Activated B cell treated with CpG ODN at 0.5 μM for 24 hours (primary cell): ENCODE data around the gene DISC1. TPM values are rescaled to one million over a fixed set of nuclear protein-coding genes. Genes with fewer than 3 reads are reported as not detected.
"Not testable (repeated sequence)": the region's sequence is repeated elsewhere in the genome, so short reads cannot be mapped to it uniquely, and the experiment has no call there.

Experiments used
- ATAC-seq: fragments of 200-7000 bp; cut with Tn5 transposase; one replicate; pipeline ENCODE4 v1.10.0; 2021; ENCODE audit warnings: low read depth, mild to moderate bottlenecking, moderate library complexity
- CTCF ChIA-PET: fragments of 350-600 bp; sonication (Branson Sonifier 250); formaldehyde crosslinking; loops from one replicate; lab custom pipeline; 2021; ENCODE audit warnings: antibody characterized with exemption; lab: Charles Lee
- POLR2A ChIA-PET: fragments of 350-600 bp; sonication (Branson Sonifier 250); formaldehyde crosslinking; loops from one replicate; lab custom pipeline; 2021; ENCODE audit warnings: antibody characterized with exemption; lab: Charles Lee
- DNase-seq: peaks from one replicate; pipeline ENCODE4 v3.0.0; 2022
- H3K27ac Mint-ChIP-seq: one replicate; pipeline ENCODE4 v1.8.0; 2020; ENCODE audit warnings: mixed read lengths
- H3K27me3 Mint-ChIP-seq: one replicate; pipeline ENCODE4 v1.8.0; 2021; ENCODE audit warnings: mixed read lengths
- H3K36me3 Mint-ChIP-seq: one replicate; pipeline ENCODE4 v1.8.0; 2021; ENCODE audit warnings: low read depth, mixed read lengths
- H3K4me1 Mint-ChIP-seq: one replicate; pipeline ENCODE4 v1.8.0; 2021; ENCODE audit warnings: mixed read lengths
- H3K4me3 Mint-ChIP-seq: one replicate; pipeline ENCODE4 v1.8.0; 2020; ENCODE audit warnings: mild to moderate bottlenecking, mixed read lengths
- H3K9me3 Mint-ChIP-seq: one replicate; pipeline ENCODE4 v1.8.0; 2020; ENCODE audit warnings: mixed read lengths
- intact Hi-C: fragments of 100-400 bp; cut with micrococcal nuclease; formaldehyde crosslinking; loops from one replicate; pipeline ENCODE4 v1.15.1; 2024
- total RNA-seq: library from RNA; stranded (reverse); gene quantifications from 2 replicates; pipeline ENCODE4 v1.2.3, GENCODE V29; 2022
- TF ChIP-seq, protein P1 (sequence below): fragments of 200-600 bp; IDR thresholded peaks from one replicate; pipeline ENCODE4 v1.8.0; 2022; ENCODE audit warnings: antibody characterized with exemption, mild to moderate bottlenecking

Gene DISC1
- total RNA-seq, 1 donor from 2014 or later, result 2.4 TPM

GRCh38 chr1:231724041-231724440 lies 97.5 kb downstream of the DISC1 start:
- Mint-ChIP-seq H3K27me3 (no peaks in the 10 kb centered on the region), H3K36me3 (no peaks in the 10 kb centered on the region), H3K27ac (no peak overlapping the region), H3K4me3 (no peak overlapping the region), H3K9me3 (no peaks in the 10 kb centered on the region), H3K4me1 (peaks cover 20% of the 10 kb centered on the region)
- TF ChIP-seq, protein P1, sequence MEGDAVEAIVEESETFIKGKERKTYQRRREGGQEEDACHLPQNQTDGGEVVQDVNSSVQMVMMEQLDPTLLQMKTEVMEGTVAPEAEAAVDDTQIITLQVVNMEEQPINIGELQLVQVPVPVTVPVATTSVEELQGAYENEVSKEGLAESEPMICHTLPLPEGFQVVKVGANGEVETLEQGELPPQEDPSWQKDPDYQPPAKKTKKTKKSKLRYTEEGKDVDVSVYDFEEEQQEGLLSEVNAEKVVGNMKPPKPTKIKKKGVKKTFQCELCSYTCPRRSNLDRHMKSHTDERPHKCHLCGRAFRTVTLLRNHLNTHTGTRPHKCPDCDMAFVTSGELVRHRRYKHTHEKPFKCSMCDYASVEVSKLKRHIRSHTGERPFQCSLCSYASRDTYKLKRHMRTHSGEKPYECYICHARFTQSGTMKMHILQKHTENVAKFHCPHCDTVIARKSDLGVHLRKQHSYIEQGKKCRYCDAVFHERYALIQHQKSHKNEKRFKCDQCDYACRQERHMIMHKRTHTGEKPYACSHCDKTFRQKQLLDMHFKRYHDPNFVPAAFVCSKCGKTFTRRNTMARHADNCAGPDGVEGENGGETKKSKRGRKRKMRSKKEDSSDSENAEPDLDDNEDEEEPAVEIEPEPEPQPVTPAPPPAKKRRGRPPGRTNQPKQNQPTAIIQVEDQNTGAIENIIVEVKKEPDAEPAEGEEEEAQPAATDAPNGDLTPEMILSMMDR, result no peak
- intact Hi-C loops, result no loop called here
- ChIA-PET CTCF (no interaction called here), POLR2A (no interaction called here)
- DNase-seq (no peak), ATAC-seq (no peak)

DNA sequence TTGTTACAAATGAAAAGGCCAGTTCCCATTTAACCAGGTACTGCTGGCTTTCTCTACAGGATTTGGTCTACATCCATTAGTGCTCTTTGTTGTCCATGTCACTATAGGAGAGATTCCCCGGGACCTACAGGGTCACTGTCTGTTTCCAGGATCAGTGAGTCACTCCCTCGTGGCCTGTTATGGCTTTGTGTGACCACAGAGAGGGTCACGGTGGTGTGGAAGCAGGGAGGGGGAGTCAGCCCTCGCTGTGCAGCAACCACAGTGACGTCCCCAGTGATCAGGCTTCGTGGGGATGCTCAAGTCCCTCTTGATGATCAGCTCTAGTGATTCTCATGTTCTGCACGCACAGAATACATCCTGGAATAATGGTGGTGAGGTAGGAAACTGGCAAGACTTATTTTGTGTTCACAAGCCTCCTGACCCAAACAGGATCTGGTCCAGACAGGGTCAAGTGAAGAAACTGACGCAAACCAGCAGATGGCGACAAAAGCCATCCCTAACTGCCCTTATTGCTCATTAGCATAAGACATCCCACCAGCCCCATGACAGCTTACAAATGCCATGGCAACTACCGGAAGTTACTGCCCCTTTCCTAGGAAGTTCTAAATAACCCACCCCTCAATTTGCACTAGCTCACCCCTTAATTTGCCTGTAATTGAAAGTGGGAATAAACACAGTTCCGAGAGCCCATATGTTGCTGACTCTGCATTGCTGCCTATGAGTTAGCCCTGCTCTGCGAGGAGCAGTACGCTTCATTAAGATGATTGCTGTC lies 98.5 kb downstream of the DISC1 start:
- Mint-ChIP-seq H3K4me3 (no peak overlapping the region), H3K27ac (no peak overlapping the region), H3K27me3 (no peaks in the 10 kb centered on the region), H3K9me3 (no peaks in the 10 kb centered on the region), H3K36me3 (no peaks in the 10 kb centered on the region), H3K4me1 (peaks cover 20% of the 10 kb centered on the region)
- POLR2A ChIA-PET, result no interaction called here
- TF ChIP-seq, protein P1, result no peak
- intact Hi-C loops, result no loop called here
- ATAC-seq (no peak), DNase-seq (no peak)
- CTCF ChIA-PET, result no interaction called here

GRCh38 chr1:231727171-231727570 lies 100.6 kb downstream of the DISC1 start:
- Mint-ChIP-seq H3K27ac (no peak overlapping the region), H3K27me3 (no peaks in the 10 kb centered on the region), H3K4me3 (no peak overlapping the region), H3K4me1 (peaks cover 10% of the 10 kb centered on the region), H3K9me3 (peaks cover 2% of the 10 kb centered on the region), H3K36me3 (no peaks in the 10 kb centered on the region)
- DNase-seq (no peak), ATAC-seq (no peak)
- TF ChIP-seq, protein P1, result no peak
- intact Hi-C loops, result no loop called here
- ChIA-PET CTCF (no interaction called here), POLR2A (no interaction called here)

- H3K27me3 Mint-ChIP-seq, H3K4me1 Mint-ChIP-seq, H3K27ac Mint-ChIP-seq, H3K4me3 Mint-ChIP-seq, DNase-seq, ATAC-seq, H3K36me3 Mint-ChIP-seq, intact Hi-C loops, H3K9me3 Mint-ChIP-seq, POLR2A ChIA-PET: not testable (repeated sequence)
- CTCF ChIA-PET, result interaction anchor here (1.2 kb wide), 1 partner anchor 10 kb away, joined by 3 read pairs; no protein-coding TSS in a partner anchor
Measured at GRCh38 chr1:231728987-231729386, 102.4 kb downstream of the DISC1 start.

GRCh38 chr1:231729544-231729943 lies 103.0 kb downstream of the DISC1 start:
- TF ChIP-seq, protein P1, result no peak
- H3K4me3 Mint-ChIP-seq, result no peak overlapping the region
- H3K27me3 Mint-ChIP-seq, result no peaks in the 10 kb centered on the region
- no peaks in the 10 kb centered on the region for H3K36me3 Mint-ChIP-seq
- intact Hi-C loops, result no loop called here
- peaks cover 4% of the 10 kb centered on the region for H3K4me1 Mint-ChIP-seq
- DNase-seq, result no peak
- POLR2A ChIA-PET, result no interaction called here
- no peak overlapping the region for H3K27ac Mint-ChIP-seq
- no peak for ATAC-seq
- peaks cover 2% of the 10 kb centered on the region for H3K9me3 Mint-ChIP-seq
- CTCF ChIA-PET, result interaction anchor here (1.2 kb wide), 1 partner anchor 10 kb away, joined by 3 read pairs; no protein-coding TSS in a partner anchor
